Adrenal gland (tissue), 12 donors: Measurements from ENCODE around the gene ICAM1. TPM values are rescaled to one million over a fixed set of nuclear protein-coding genes. Genes with fewer than 3 reads are reported as not detected.

Source experiments
- DNase-seq, 7 donors: peaks; one replicate each; pipeline ENCODE4 v3.0.0-alpha.2; 2019 to 2020
- H3K27ac ChIP-seq, 5 donors: fragments of 200-600 bp; sonication (generic) in 4 of 5; 1 replicate in 3 of 5; 2 replicates in 2 of 5; pipeline versions ENCODE4 v1.5.1 to v1.8.0; 2016 to 2020; ENCODE audit warnings: mild to moderate bottlenecking in 1 of 5
- H3K27me3 ChIP-seq: fragments of 200-600 bp; 2 replicates; pipeline ENCODE4 v1.8.0; 2021
- H3K36me3 ChIP-seq, 2 donors: fragments of 200-600 bp; replicated peaks in 1 of 2; 1 replicate in 1 of 2; 2 replicates in 1 of 2; pipeline versions ENCODE4 v1.5.1 to v1.8.0; 2018 to 2022
- H3K4me1 ChIP-seq, 2 donors: fragments of 200-600 bp; replicated peaks in 1 of 2; 1 replicate in 1 of 2; 2 replicates in 1 of 2; pipeline versions ENCODE4 v1.5.1 to v1.8.0; 2018 to 2021
- H3K4me3 ChIP-seq, 4 donors: fragments of 200-600 bp; sonication (generic) in 3 of 4; one replicate each; pipeline ENCODE4 v1.5.1; 2016 to 2018
- H3K9me3 ChIP-seq, 3 donors: fragments of 200-600 bp; sonication (generic) in 1 of 3; replicated peaks in 1 of 3; 1 replicate in 2 of 3; 2 replicates in 1 of 3; pipeline versions ENCODE4 v1.5.1 to v1.8.0; 2016 to 2021
- POLR2A ChIP-seq, 2 donors: fragments of 450-650 bp; IDR thresholded peaks; one replicate each; pipeline ENCODE4 v1.6.1; 2017; ENCODE audit warnings: antibody characterized with exemption in 2 of 2, mild to moderate bottlenecking in 2 of 2, moderate library complexity in 1 of 2
- WGBS, 4 donors: extraction: QIAGEN DNeasy Blood & Tissue Kit in 2 of 4; methylation state at CpG; one replicate each; pipeline versions ENCODE4 v1.1.5 to v1.1.7; 2013 to 2017; 5-methylcytosine and 5-hydroxymethylcytosine counted together
- intact Hi-C, 2 donors: fragments of 100-400 bp; cut with DNase I; formaldehyde crosslinking; loops; one replicate each; pipeline versions ENCODE4 v1.14.1 to v1.15.0; 2022 to 2023
- polyA plus RNA-seq, 3 donors: library from polyadenylated mRNA; stranded (reverse); fragments of 200-250 nt in 2 of 3; fragments of 350-450 nt in 1 of 3; fragmentation: Illumina TruSeq in 1 of 3; extraction: RNeasy Lipid Tissue Mini Kit (QIAGEN cat#74804) in 1 of 3; gene quantifications; one replicate each; pipeline ENCODE4 v1.2.3, GENCODE V29; 2013 to 2014
- total RNA-seq, 9 donors: library from RNA; depleted of rRNA in 4 of 9; stranded (reverse); fragments of >200 nt in 4 of 9; fragments of 120-200 nt in 1 of 9; fragmentation: NEBNext Ultra II Directional in 1 of 9; extraction: Animal tissue kit (Norgen Biotek cat#: 25700) in 1 of 9; gene quantifications; one replicate each; pipeline versions ENCODE4 v1.1.0 to v1.2.4, GENCODE V29; 2013 to 2023
- TF ChIP-seq, protein P1 (sequence below), 6 experiments: fragments of 450-650 bp in 4 of 6; fragments of 200-600 bp in 2 of 6; sonication (generic) in 1 of 6; IDR thresholded peaks; 1 replicate in 5 of 6; 2 replicates in 1 of 6; pipeline versions ENCODE4 v1.5.1 to v1.8.0; 2016 to 2021; ENCODE audit warnings: antibody characterized with exemption in 6 of 6, mild to moderate bottlenecking in 2 of 6, moderate library complexity in 1 of 6
- donor health status: healthy with polysubstance abuse.
- donor health status: Bipolar disorder and iron deficiency.
- donor health status: DM: yes; HTN: yes; CAD: no.
- donor health status: DM: no; HTN: no; CAD: no.
- donor health status: DM: no; HTN: no; CAD: no.
- donor health status: DM: yes; HTN: yes; CAD: no.

The ICAM1 gene
- total and polyA plus RNA-seq, 12 donors, result 2.2 to 90.4 (median 27.4) TPM

GRCh38 chr19:10329555-10329954, 58.6 kb downstream of the ICAM1 start:
- no peak overlapping the region for H3K4me3 ChIP-seq
- no peaks in the 10 kb centered on the region for H3K9me3 ChIP-seq
- no peak overlapping the region for H3K27ac ChIP-seq
- intact Hi-C loops, result no loop called here
- peaks cover 0 to 57% of the 10 kb centered on the region in 2 donors for H3K36me3 ChIP-seq
- 90 to 94% (median 91%) methylated on average over 11 to 13 of the region's 13 CpGs for WGBS, 4 donors
- DNase-seq, result no peak
- TF ChIP-seq POLR2A (IDR thresholded peaks at IDR 0.05), result no peak
- TF ChIP-seq, protein P1, sequence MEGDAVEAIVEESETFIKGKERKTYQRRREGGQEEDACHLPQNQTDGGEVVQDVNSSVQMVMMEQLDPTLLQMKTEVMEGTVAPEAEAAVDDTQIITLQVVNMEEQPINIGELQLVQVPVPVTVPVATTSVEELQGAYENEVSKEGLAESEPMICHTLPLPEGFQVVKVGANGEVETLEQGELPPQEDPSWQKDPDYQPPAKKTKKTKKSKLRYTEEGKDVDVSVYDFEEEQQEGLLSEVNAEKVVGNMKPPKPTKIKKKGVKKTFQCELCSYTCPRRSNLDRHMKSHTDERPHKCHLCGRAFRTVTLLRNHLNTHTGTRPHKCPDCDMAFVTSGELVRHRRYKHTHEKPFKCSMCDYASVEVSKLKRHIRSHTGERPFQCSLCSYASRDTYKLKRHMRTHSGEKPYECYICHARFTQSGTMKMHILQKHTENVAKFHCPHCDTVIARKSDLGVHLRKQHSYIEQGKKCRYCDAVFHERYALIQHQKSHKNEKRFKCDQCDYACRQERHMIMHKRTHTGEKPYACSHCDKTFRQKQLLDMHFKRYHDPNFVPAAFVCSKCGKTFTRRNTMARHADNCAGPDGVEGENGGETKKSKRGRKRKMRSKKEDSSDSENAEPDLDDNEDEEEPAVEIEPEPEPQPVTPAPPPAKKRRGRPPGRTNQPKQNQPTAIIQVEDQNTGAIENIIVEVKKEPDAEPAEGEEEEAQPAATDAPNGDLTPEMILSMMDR (IDR thresholded peaks at IDR 0.05), result no peak
- no peaks in the 10 kb centered on the region for H3K27me3 ChIP-seq
- peaks cover 13 to 17% of the 10 kb centered on the region in 2 donors for H3K4me1 ChIP-seq

DNA sequence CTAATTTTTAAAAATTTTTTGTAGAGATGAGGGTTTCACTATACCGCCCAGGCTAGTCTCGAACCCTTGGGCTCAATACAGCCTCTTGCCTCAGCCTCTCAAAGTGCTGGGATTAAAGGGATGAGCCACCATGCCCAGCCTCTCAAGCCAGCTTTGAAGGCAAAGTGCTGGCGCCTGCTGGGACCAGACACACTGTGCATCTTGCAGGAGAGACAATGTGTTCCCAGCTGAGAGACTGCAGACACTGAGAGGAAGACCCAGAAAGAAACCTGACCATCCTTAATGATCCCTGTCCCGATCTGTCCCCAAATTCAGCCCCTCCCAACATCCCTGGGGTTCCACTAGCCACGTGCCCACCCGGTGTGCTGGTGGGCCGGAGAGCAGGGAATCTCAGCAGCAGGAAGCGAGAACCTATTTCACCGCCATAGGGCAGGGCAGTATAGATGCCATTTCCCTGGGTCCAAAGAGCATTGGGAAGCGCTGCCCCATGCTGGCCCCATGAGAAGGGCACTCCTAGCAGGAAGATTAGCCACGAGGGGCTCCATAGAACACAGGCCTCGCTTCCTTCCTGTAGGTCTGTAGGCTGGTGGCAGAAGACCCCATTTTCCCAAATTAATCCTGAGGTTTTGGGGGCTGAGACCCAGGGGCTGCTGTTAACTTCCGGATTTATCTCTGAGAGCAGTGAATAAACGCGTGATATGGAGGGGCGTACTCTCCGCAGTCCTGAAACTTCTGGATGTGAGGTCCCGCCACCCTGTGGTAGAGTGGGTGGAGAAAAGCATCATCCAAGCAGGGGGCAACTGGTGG, 61.4 kb downstream of the ICAM1 start:
- Histone ChIP-seq H3K4me3 (peak overlapping the region in 2 of 4 donors; percentile 62 to 84), H3K27me3 (no peaks in the 10 kb centered on the region), H3K9me3 (no peaks in the 10 kb centered on the region), H3K27ac (peak overlapping the region in 2 of 5 donors; percentile 93 to 94), H3K4me1 (peaks cover 13 to 17% of the 10 kb centered on the region in 2 donors), H3K36me3 (peaks cover 0 to 30% of the 10 kb centered on the region in 2 donors)
- TF ChIP-seq, protein P1 (IDR thresholded peaks at IDR 0.05), result no peak
- TF ChIP-seq POLR2A (IDR thresholded peaks at IDR 0.05), result no peak
- DNase-seq, result no peak
- 37 to 42% (median 39%) methylated on average over 14 to 18 of the region's 18 CpGs for WGBS, 4 donors
- intact Hi-C loops, result no loop called here

- peak; percentile 73 to 85 for TF ChIP-seq POLR2A (IDR thresholded peaks at IDR 0.05)
- TF ChIP-seq, protein P1 (IDR thresholded peaks at IDR 0.05), result peak in 1 of 6 experiments; percentile 17
- intact Hi-C loops, result no loop called here
- 0 to 2% (median 0%) methylated on average over 11 to 82 of the region's 82 CpGs for WGBS, 4 donors
- Histone ChIP-seq H3K9me3 (no peaks in the 10 kb centered on the region), H3K36me3 (peaks cover 0 to 22% of the 10 kb centered on the region in 2 donors), H3K4me3 (peak within 1 kb of the TSS; percentile 34 to 87 (median 73)), H3K4me1 (peaks cover 13 to 17% of the 10 kb centered on the region in 2 donors), H3K27me3 (no peaks in the 10 kb centered on the region), H3K27ac (peak within 1 kb of the TSS; percentile 83 to 94 (median 85))
- DNase-seq, result peak; percentile 98 to 99 (median 98)
These were observed 62.2 kb downstream of the ICAM1 start, which contains the start of gene RAVER1 for GRCh38 chr19:10332965-10333757. RAVER1 (minus strand) TSS chr19:10333529; CDS start chr19:10333507, 22 bp downstream.
